Epidermal melanocyte (primary cell): ENCODE results near the gene KLF17.

ENCODE experiments used
- DNase-seq: peaks from one replicate; pipeline ENCODE4 v3.0.0; 2011; ENCODE audit warnings: low spot score; ENCODE audit not compliant: insufficient read length

The KLF17 gene

DNA sequence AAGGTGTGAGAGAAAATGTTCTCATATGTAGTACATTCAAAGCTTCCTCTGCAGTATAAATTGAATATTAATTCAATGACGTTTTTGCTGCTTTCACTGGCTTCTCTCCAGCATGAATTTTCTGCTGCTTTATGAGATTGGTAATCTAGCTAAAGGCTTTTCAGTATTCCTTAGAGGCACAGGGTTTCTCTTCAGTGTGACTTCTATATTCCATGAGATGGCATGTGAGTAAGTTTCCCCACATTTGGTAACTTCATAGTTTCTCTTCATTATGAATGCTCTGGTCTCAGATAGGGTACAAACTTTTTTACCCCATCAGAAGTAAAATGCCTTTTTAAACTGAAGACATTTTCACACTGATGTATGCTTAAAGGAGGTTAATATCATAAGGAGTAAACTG is 33.2 kb downstream of the KLF17 start:
- DNase-seq: no peak

DNA sequence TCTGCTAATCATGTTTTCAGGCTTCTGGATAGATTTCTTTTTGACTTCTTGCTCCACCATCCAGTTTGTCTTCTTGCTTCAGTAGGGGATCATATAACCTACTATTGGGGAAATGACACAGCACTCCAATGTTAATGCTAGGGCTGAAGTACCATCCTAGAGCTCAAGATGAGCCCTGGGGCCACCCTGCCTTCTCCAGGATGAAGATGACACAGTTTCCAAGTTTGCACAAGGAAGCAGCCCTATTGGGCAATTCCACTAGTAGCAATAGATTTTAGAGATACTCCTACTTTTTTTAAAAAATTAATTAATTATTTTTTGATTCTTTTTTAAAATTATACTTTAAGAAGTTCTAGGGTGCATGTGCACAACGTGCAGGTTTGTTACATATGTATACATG is 34.1 kb downstream of the KLF17 start:
- no peak for DNase-seq

DNA sequence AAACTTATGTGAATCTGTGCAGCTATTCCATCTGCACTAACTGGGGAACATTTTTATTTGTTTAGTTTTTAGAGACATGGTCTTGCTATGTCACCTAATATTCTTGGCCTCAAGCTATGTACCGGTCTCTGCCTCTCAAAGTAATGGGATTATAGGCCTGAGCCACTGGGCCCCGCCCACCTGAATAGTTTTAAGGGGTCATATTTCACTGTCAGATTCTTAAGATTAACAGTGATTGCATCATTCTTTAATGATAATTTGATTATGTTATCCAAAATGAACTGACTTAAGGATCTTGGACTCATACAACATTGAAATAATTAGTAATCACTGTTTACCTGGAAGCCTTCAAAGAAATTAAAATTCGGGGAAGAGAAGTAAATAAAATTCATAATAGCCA is 35.4 kb downstream of the KLF17 start:
- no peak for DNase-seq

DNA sequence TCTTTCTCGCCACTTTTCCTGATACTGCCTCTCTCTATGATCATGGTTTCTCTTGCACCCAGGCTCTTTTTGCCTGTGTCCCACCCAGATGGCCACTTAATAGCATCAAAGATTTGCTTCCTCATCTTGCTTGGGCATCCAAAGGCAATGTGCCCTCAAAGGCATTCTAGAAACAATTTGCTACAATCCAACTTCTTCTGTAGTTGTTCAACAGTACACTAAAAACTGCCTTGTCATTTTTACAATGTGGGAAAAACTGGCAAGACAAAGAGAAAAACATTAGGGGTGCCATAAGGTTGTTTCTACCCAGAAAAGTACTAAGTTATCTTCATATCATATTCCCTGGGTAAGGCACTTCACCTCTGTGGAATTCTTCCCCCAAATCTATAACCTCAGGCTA is 39.3 kb downstream of the KLF17 start:
- no peak for DNase-seq

DNA sequence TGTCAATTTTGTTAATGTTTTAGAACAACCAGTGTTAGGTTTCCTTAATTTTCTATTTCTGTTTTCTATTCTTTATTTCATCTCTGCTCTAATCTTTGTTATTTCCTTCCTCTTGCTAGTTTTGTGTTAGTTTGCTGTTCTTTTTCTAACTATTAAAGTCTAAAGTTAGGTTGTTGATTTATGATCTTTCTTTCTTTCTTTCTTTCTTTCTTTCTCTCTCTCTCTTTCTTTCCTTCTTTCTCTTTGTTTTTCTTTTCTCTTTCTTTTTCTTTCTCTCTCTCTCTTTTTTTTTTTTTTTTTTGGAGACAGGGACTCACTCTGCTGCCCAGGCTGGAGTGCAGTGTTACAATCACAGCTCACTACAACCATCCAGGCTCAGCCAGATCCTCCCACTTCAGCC is 40.2 kb downstream of the KLF17 start:
- no peak for DNase-seq

DNA sequence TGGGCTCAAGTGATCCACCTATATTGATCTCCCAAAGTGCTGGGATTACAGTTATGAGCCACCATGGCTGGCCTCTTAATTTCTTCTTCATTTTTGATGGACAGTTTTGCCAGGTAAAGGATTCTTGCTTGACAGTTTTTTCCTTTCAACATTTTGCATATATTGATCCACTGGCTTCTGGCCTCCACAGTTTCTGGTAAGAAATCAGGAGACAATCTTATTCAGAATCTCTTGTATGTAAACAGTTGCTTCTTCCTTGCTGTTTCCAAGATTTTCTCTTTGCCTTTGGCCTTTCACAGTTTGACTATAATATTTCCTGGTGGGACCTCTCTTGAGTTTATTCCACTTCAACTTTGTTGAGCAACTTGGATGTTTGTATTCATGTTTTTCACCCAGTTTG is 42.9 kb downstream of the KLF17 start:
- no peak for DNase-seq

DNA sequence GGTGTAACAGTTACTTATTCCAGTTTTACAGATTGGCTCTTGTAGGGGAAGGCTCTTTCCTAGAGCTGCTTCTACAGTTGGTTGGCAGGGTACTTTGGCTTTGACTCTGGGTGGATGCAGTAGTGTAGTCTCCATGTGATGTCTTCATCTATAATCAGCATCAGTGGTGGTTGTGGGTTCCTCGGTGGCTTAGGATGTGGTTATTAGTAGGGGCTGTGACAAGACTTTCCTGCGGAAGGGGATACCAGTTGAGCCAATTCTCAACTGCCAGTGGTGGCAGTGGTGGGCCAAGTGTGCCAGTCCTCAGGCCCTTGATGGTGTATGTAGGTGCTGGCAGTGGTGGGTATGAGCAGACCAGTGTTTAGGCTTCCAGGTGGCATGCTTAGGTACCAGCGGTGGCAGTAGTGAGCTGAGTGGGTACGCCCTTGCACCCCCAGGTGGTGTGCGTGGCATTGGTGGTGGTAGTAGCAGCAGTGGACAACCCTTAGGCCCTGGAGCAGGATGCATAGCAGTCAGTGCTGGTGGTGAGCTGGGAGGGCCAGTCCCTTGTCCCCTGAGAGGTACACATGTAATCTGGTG is 50.0 kb downstream of the KLF17 start:
- DNase-seq: no peak

DNA sequence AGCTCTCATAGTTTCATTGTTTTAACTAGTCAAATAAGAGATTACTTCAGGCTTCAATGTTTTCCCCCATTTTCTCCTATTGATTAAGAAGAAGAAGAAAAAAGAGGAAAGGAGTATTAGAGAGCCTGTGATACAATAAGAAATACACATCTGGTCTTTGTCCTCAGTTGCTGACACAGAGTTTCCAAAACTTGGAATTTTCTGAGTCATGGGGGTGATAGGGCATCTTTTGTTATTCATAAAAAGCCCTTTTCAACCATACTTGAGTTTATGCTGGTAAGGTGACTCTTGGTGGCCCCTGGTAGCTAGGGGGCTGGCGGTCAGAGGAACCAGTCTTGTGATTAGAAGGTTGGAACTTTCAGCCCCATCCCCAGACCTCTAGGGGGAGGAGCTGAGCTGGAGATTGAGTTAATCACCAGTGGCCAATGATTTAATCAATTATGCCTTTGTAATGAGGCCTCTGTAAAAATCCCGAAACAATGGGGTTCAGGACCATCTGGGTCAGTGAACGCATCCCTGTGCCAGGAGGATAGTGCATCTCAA is 51.7 kb downstream of the KLF17 start:
- no peak for DNase-seq

DNA sequence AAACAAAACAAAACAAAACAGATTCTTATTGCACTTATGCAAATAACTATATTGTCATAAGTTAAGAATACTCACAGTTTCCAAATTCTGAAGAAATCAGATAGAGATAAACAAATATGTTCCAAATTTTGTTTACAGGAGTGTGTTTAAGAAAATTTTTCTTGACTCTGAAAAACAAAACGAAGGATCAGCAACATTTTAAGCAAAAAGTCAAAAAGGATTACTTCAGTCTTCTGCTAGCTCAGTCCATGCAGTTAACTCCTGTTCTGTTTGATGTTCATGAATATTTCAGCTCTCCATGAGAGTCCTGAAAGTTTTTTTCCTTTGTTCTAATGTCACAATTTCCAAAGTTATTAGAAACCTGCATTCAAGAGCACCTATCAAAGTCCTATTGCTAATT is 56.0 kb downstream of the KLF17 start:
- DNase-seq: no peak
